GM21360 (cell line): ENCODE data around the gene VPS11.
"Not testable (repeated sequence)": the region's sequence is repeated elsewhere in the genome, so short reads cannot be mapped to it uniquely, and the experiment has no call there.

Source experiments
- ATAC-seq: cut with Tn5 transposase; IDR thresholded peaks from one replicate; pipeline ENCODE4 v1.9.1; 2021; ENCODE audit warnings: mild to moderate bottlenecking, moderate library complexity; ENCODE audit not compliant: unreplicated experiment

Gene VPS11

DNA sequence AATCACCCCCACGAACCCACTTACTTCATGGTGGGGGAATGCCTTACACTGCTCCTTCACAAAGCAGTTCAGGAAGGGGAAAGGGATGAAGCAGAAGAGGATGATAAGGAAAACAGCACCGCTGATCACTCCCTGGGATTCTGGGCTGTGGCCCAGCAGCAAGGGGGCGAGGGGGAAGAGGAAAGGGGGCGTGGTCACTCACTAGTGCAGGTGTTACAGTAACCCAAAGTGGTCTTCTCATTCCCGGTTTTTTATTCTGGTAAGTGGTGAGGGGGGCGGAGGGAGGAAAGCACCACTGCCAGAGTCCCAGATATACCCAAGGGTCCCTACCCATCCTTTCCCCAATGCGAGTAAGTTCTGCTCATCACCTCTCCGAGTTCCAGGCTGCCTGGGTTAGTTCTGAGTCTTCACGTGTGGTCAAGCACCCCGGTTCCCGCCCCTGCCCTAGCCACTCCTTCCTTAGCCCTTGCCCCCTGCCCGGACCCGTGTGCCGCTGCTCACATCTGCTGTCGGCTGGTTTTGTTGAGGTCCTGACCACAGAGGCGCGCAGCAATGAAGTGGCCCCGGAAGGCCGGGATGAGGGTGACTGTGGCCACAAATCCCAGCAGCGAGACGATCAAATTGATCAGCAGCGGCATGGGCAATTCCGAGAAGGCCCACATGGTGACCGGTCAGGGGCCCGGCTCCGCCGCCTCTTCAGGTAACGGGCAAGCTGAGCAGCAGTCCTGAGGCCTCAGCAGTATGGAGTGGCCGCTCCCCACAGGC is 33.6 kb downstream of the VPS11 start:
- ATAC-seq, result peak; percentile 6

DNA sequence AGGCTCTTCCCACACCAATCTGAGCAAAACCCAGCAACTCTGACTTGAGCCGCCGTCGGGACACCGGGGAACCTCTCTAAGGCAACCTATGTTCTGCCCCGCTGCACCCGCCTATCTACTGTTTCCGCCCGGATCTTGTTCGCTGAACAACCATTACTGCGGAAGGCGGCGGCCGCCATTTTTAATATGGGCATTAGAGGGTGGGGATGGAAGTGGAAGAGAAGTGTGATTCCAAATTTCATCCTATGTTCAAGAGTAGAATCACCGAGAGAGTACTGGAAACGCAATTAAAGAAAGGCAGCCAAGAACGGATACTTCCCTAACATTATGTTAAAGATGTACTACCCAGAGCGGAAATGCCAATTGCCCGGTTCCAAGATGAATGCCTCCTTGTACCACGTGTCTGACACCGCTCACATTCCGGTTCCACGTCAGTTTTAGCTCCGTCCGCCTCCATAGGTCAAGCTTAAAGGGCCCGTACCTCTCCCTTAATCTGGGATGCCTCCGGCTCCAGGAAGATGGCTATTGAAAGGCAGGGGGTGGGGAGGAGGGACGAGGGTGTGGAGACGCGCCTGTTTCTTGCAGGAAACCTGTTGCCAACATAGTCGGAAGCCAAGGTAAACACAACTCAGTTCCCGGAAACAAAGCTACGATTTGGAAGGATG is 34.3 kb downstream of the VPS11 start, which contains the start of gene DPAGT1:
DPAGT1 (minus strand) TSS at position 95 of the 665 bp plus-strand sequence. CDS start 198 bp downstream, outside the sequence.
- ATAC-seq, result peak; percentile 68

- not testable (repeated sequence) for ATAC-seq
Measured at GRCh38 chr11:119103161-119103664, 35.6 kb downstream of the VPS11 start.

- no peak for ATAC-seq
Measured at GRCh38 chr11:119103793-119104192, 36.2 kb downstream of the VPS11 start.

- ATAC-seq, result peak; percentile 65
Measured at GRCh38 chr11:119106564-119107537, 39.2 kb downstream of the VPS11 start, which contains the start of gene C2CD2L. TSS of gene C2CD2L (plus strand) at chr11:119107344. CDS start at chr11:119107742, 398 bp downstream.

DNA sequence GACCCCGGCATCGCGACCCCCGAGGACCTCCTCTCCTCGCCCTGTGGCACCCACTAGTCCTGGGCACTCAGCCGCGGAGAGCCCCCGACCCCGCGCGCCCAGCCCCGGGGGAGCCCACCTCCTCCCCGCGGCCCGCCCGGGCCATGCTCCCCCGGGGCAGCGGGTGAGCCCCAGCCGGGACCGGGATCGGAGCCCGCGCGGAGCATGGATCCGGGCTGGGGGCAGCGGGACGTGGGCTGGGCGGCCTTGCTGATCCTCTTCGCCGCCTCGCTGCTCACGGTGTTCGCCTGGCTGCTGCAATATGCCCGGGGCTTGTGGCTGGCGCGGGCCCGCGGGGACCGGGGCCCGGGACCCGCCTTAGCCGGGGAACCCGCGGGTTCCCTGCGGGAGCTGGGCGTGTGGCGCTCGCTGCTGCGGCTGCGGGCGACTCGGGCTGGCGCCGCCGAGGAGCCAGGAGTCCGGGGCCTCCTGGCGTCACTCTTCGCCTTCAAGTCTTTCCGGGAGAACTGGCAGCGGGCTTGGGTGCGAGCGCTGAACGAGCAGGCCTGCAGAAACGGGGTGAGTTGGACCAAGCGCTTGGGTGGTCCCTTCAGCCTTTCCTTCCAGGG is 40.0 kb downstream of the VPS11 start:
- peak; percentile 21 for ATAC-seq

DNA sequence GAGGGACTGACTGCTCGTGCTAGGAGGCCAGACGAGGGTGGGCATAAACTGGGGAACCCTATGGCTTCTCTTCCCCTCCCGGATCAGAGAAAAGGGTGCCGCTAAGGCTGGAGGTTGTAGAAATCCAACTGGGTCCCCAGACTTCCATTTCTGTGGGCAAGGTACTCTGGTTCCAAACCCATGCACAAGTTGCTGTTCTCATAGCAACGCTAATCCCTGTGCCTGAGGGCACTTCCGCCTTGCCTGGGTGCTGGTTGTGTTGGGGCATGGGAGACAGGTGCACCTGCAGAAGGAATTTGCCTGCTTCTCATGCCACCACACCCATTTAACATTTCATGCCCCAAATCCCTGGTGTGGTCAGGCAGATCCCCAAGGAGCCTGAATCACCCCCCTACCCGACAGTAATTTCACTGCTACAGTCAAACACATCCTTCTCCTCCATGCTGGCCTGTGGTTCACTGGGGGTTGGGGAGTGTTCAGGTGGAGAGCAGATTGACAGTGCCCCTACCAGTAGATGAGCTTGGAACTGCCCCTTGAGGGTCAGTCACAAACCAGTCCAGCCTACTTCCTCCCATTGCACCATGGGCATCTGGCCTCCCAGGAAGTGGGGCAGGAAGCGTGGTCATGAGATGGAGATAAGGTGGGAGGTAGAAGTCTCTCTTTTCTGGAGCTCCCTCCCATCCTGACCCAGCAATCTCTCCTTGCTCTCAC is 40.7 kb downstream of the VPS11 start:
- ATAC-seq, result no peak

- no peak for ATAC-seq
Measured at GRCh38 chr11:119108857-119109221, 41.2 kb downstream of the VPS11 start.

DNA sequence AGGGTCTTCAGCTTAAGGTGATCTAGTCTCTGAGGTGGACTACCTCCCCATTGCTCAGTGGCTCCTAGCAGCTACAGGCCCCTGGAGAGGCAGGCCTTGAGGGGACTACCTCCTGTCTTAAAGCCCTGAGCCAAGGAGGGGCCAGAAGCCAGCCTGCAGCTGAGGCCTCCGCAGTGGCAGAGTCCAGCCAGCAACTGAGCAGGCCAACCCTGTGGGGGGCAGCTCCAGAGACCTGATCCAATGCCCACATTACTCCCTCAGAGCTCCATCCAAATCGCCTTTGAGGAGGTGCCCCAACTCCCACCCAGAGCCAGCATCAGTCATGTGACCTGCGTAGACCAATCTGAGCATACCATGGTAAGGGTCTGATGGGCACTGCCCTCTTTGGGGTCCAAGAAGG is 42.2 kb downstream of the VPS11 start:
- no peak for ATAC-seq

DNA sequence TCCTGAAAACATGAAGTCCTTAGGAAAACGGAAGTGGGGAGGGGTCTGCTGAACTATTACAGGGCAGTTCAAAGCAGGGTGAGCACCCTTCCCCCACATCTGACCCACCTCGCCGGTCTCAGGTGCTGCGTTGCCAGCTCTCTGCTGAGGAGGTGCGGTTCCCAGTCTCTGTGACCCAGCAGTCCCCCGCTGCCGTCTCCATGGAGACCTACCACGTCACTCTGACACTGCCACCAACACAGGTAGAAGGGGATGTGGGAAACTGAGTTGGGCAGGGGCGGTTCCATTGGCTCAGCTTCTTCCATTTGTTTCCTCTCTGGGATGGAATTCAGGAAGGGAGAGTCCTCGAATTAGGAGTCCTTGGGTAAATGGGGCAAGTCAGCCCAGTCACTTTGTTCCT is 42.8 kb downstream of the VPS11 start:
- ATAC-seq, result no peak

GRCh38 chr11:119111361-119111925 is 43.8 kb downstream of the VPS11 start:
- no peak for ATAC-seq

DNA sequence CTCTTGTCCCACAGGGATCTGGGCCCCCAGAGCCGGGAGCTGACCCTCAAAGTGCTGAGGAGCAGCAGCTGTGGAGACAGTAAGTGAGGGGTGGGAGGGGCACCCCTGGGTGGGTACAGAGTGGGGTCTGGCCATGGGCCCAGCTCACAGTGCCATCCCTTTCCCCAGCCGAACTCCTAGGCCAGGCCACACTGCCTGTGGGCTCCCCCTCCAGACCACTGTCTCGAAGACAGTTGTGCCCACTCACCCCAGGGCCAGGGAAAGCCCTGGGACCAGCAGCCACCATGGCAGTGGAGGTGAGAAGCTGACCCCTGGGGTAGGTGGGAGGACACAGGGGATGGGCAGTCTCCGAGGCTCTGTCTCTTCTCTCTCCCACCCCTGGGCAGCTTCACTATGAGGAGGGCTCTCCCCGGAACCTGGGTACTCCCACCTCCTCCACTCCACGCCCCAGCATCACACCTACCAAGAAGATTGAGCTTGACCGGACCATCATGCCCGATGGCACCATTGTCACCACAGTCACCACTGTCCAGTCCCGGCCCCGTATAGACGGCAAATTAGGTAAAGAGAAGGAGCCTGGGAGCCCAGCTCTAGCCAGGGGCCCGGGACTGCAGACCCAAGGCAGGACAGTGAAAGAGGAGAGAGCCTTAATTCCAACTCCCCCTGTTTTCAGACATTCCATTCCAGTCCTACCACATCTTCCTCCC is 44.8 kb downstream of the VPS11 start:
- no peak for ATAC-seq

GRCh38 chr11:119113716-119114115 is 46.1 kb downstream of the VPS11 start:
- no peak for ATAC-seq

DNA sequence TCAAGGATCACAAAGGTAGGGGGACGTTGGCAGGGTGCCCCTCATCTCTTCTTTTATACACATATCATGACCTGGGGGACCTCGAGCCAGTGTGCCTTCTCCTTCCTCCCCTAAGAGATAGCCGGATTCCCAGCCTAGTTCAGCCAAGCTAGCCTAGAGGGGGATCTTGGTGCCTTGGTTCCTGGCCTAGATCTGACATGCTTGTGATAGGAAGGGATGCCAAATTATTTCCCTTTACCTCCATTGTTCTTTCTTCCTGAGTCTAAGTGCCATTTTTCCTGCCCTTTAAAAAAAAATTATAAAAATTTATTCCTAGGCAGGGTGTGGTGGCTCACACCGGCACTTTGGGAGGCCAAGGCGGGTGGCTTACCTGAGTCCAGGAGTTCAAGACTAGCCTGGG is 46.7 kb downstream of the VPS11 start:
- ATAC-seq, result no peak

DNA sequence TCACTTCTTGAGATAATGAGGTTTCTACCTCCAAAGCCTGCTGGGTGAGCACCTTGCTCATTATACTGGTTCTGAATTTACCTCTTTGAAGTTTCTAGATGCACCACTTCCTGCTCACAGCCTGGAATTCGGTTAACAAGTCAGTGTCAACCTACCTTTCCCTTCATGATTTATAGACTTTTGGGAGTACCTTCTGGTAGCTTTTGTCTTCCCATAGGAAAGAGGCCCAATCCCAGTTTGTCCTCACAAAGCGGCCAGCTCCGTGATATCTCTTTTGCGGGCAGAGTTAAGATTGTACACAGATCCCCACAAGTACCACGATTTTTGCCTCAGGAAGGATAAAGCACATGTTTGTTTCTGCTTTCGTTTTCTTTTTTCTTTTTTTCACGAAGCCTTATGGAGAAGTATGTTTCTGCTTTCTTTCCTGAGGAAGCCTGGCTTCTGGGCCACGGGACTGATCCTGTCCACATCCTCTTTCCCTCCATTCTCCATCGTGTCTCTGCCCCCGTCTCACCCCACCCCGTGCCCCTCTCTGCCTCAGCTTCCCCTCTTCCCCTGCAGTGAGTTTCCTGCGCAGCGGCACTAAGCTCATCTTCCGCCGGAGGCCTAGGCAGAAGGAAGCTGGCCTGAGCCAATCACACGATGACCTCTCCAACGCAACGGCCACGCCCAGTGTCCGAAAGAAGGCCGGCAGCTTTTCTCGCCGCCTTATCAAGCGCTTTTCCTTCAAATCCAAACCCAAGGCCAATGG is 48.0 kb downstream of the VPS11 start:
- ATAC-seq, result no peak

DNA sequence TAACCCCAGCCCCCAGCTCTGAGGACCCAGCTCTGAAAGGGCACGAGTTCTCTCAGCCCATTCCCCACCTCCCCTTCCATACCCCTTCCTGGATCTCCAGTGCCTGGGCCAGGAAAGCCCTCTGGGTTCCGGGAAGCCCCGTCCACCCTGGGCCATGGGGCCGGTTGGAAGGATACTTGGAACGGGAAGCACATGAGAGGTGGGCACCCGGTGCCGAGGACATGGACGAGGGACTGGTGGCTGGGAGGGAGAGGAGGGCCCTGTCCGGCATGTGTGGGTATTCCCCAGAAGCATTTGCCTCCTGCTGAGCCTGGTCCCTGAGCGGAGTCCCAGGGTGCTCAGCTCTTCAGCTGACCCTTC is 48.6 kb downstream of the VPS11 start:
- ATAC-seq, result no peak

- no peak for ATAC-seq
Measured at GRCh38 chr11:119116601-119117000, 49.0 kb downstream of the VPS11 start.

DNA sequence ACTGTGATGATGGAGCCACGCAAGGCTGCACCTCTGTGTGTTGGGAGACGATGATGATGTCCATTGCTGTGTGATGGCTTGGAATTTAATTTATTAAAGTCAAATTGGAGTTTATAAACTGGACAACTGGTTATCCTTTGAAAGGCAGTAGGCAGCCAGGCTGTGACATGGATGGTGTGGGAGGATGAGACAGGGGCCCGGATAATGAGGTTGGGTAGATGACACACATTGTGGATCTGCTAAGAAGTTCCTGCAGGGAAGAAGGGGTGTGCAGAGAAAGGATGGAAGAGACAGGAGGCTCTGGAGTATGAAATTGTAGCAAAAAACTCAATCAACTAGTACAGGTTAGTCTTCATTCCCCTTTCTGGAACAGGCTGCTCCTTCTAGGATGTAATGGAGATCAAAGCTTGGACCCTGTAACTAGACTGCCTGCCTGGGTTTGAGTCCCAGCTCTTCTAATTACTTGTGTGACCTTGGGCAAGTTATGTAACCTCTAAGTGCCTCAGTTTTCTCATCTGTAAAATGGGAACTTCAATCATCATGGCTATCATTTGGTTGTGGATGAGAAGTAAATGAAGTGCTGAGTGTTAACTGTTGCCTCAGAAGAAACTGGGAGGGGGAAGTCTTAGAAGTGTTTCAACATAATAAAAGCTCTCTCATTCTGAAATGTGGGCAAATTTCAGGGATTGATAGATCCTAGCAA is 49.5 kb downstream of the VPS11 start:
- ATAC-seq, result no peak
